ENCODE data around the gene TFB1M. TPM values are rescaled to one million over a fixed set of nuclear protein-coding genes. Genes with fewer than 3 reads are reported as not detected.

TFB1M gene
- total and polyA plus RNA-seq, 9 of the 15 experiments (the other 6 are each of a cell fraction or from before 2014, with no cell fraction given) = 34.6 to 145 (median 40.4) TPM

DNA sequence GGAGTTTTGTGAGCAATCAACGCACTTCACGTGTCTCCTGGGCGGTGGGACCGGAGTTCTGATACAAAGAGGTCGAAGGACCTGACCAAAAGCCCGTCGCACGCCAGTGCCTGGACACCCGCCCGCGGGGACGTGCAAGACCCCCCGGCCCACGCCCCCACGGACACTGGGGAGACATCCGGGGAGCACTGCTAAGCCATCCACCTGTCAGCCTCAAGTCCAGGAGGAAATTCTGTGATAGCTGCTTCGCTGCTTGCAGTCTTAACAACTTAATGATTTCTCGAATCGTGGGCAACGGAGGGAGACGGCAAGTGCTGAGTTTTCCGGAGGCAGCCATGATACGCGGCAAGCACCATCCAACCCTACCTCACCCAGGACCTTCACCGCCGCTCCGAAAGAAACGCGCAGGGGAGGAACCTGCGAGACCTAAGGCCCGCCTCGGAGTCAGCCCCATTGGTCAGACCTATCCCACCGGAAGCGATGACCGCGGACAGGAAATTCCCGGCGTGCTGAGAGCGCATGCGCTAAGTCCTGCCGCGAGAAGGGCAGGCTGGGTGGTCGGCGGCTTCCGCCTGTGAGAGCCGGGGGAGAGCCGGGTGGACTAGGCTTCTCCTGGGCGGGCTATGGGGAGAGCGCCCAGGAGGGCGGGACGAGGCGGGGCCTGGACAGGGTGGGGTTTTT lies at the start of gene TFB1M (continued):
- TF ChIP-seq MTA3 (IDR thresholded peaks at IDR 0.05; ENCODE audit: borderline replicate concordance) (peak; percentile 65; the same call in 1 of the 2 replicates), ZNF133 (CRISPR knock-in tag; IDR thresholded peaks at IDR 0.05) (no peak), ETS2 (tag; IDR thresholded peaks at IDR 0.05; ENCODE audit: borderline replicate concordance, poor library complexity, severe bottlenecking) (no peak), HDAC3 (IDR thresholded peaks at IDR 0.05; ENCODE audit: borderline replicate concordance, partially characterized antibody) (no peak), GTF2A2 (tag; IDR thresholded peaks at IDR 0.05) (no peak), ZNF699 (CRISPR knock-in tag; IDR thresholded peaks at IDR 0.05; ENCODE audit: insufficient replicate concordance) (no peak), SAFB (IDR thresholded peaks at IDR 0.05; ENCODE audit: borderline replicate concordance, low read depth, low read length) (0 out of 2 replicates have a peak, but pooled peaks have one; percentile 13), SMAD3 (CRISPR knock-in tag; conservative IDR thresholded peaks at IDR 0.05) (no peak), ZNF24 (IDR thresholded peaks at IDR 0.05) (no peak), ESRRB (CRISPR knock-in tag; IDR thresholded peaks at IDR 0.05; ENCODE audit: borderline replicate concordance) (no peak), HMG20A (CRISPR knock-in tag; conservative IDR thresholded peaks at IDR 0.05) (no peak), CHCHD3 (CRISPR knock-in tag; IDR thresholded peaks at IDR 0.05) (no peak), MCM2 (IDR thresholded peaks at IDR 0.05; ENCODE audit: low read depth) (no peak), IFI16 (CRISPR knock-in tag; IDR thresholded peaks at IDR 0.05) (no peak)
- TF ChIP-seq, protein P1, sequence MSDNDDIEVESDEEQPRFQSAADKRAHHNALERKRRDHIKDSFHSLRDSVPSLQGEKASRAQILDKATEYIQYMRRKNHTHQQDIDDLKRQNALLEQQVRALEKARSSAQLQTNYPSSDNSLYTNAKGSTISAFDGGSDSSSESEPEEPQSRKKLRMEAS (CRISPR knock-in tag; IDR thresholded peaks at IDR 0.05) = peak; percentile 65; the same call in 1 of the 2 replicates
- TF ChIP-seq, protein P2, sequence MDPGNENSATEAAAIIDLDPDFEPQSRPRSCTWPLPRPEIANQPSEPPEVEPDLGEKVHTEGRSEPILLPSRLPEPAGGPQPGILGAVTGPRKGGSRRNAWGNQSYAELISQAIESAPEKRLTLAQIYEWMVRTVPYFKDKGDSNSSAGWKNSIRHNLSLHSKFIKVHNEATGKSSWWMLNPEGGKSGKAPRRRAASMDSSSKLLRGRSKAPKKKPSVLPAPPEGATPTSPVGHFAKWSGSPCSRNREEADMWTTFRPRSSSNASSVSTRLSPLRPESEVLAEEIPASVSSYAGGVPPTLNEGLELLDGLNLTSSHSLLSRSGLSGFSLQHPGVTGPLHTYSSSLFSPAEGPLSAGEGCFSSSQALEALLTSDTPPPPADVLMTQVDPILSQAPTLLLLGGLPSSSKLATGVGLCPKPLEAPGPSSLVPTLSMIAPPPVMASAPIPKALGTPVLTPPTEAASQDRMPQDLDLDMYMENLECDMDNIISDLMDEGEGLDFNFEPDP (CRISPR knock-in tag; IDR thresholded peaks at IDR 0.05) = no peak
- TF ChIP-seq, protein P3, sequence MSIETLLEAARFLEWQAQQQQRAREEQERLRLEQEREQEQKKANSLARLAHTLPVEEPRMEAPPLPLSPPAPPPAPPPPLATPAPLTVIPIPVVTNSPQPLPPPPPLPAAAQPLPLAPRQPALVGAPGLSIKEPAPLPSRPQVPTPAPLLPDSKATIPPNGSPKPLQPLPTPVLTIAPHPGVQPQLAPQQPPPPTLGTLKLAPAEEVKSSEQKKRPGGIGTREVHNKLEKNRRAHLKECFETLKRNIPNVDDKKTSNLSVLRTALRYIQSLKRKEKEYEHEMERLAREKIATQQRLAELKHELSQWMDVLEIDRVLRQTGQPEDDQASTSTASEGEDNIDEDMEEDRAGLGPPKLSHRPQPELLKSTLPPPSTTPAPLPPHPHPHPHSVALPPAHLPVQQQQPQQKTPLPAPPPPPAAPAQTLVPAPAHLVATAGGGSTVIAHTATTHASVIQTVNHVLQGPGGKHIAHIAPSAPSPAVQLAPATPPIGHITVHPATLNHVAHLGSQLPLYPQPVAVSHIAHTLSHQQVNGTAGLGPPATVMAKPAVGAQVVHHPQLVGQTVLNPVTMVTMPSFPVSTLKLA (conservative IDR thresholded peaks at IDR 0.05) = peak; percentile 55 to 80
- TF ChIP-seq, protein P4, sequence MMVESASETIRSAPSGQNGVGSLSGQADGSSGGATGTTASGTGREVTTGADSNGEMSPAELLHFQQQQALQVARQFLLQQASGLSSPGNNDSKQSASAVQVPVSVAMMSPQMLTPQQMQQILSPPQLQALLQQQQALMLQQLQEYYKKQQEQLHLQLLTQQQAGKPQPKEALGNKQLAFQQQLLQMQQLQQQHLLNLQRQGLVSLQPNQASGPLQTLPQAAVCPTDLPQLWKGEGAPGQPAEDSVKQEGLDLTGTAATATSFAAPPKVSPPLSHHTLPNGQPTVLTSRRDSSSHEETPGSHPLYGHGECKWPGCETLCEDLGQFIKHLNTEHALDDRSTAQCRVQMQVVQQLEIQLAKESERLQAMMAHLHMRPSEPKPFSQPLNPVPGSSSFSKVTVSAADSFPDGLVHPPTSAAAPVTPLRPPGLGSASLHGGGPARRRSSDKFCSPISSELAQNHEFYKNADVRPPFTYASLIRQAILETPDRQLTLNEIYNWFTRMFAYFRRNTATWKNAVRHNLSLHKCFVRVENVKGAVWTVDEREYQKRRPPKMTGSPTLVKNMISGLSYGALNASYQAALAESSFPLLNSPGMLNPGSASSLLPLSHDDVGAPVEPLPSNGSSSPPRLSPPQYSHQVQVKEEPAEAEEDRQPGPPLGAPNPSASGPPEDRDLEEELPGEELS (CRISPR knock-in tag; IDR thresholded peaks at IDR 0.05; ENCODE audit: borderline replicate concordance) = no peak
